Choroid plexus epithelial cell (primary cell): ENCODE results near the gene TMEM256.

Experiments used
- DNase-seq: peaks from one replicate; pipeline ENCODE4 v3.0.0-alpha.2; 2010; ENCODE audit warnings: low read depth
- H3K4me3 ChIP-seq: 2 replicates; pipeline ENCODE4 v1.5.1; 2011; ENCODE audit warnings: low read depth, mild to moderate bottlenecking, control low read depth, low read length, moderate library complexity
- CTCF ChIP-seq: conservative IDR thresholded peaks from 2 replicates; pipeline ENCODE4 v1.5.1; 2011; ENCODE audit warnings: low read depth, mild to moderate bottlenecking, control low read depth, inconsistent platforms, low read length, moderate library complexity

TMEM256 gene

GRCh38 chr17:7415784-7416183, 11.9 kb upstream of the TMEM256 start:
- no peak overlapping the region for H3K4me3 ChIP-seq
- TF ChIP-seq CTCF = no peak
- DNase-seq = no peak

GRCh38 chr17:7414837-7415236, 10.9 kb upstream of the TMEM256 start:
- no peak for TF ChIP-seq CTCF
- no peak overlapping the region for H3K4me3 ChIP-seq
- DNase-seq = no peak

- peak; percentile 42 for DNase-seq
- TF ChIP-seq CTCF = no peak
- no peak overlapping the region for H3K4me3 ChIP-seq
These were observed 9.6 kb upstream of the TMEM256 start for GRCh38 chr17:7413346-7413985.

GRCh38 chr17:7411427-7411750, 7.5 kb upstream of the TMEM256 start:
- no peak overlapping the region for H3K4me3 ChIP-seq
- DNase-seq = no peak
- TF ChIP-seq CTCF = no peak

- no peak for DNase-seq
- TF ChIP-seq CTCF = no peak
- no peak overlapping the region for H3K4me3 ChIP-seq
These were observed 6.9 kb upstream of the TMEM256 start for GRCh38 chr17:7410634-7411426.

- H3K4me3 ChIP-seq = no peak overlapping the region
- TF ChIP-seq CTCF = no peak
- DNase-seq = no peak
These were observed 5.8 kb upstream of the TMEM256 start for GRCh38 chr17:7409716-7410115.

- no peak for DNase-seq
- no peak for TF ChIP-seq CTCF
- no peak overlapping the region for H3K4me3 ChIP-seq
These were observed 5.0 kb upstream of the TMEM256 start for GRCh38 chr17:7408863-7409262.
